Astrocyte (in vitro differentiated cells and primary cell): ENCODE results near the gene TUSC7. TPM values are rescaled to one million over a fixed set of nuclear protein-coding genes. Genes with fewer than 3 reads are reported as not detected.

Experiments
- DNase-seq: peaks from one replicate; pipeline ENCODE4 v3.0.0-alpha.2; 2010; ENCODE audit warnings: low read depth
- FAIRE-seq: peaks from 2 replicates; lab custom pipeline; 2011; peaks lifted over from hg19 to GRCh38; lab: Jason Lieb, UNC
- H2AFZ ChIP-seq: 2 replicates; pipeline ENCODE4 v1.6.0; 2012; ENCODE audit warnings: low read depth, low read length, inconsistent platforms
- H3K27ac ChIP-seq: 2 replicates; pipeline ENCODE4 v1.5.1; 2011; ENCODE audit warnings: low read depth, low read length, inconsistent platforms
- H3K27me3 ChIP-seq: 2 replicates; pipeline ENCODE4 v1.6.0; 2011; ENCODE audit warnings: low read length, inconsistent platforms; ENCODE audit not compliant: insufficient read depth
- H3K36me3 ChIP-seq: 2 replicates; pipeline ENCODE4 v1.5.1; 2011; ENCODE audit warnings: low read length, inconsistent platforms; ENCODE audit not compliant: insufficient read depth
- H3K4me1 ChIP-seq: 2 replicates; pipeline ENCODE4 v1.5.1; 2011; ENCODE audit warnings: low read length, inconsistent platforms; ENCODE audit not compliant: insufficient read depth
- H3K4me2 ChIP-seq: 2 replicates; pipeline ENCODE4 v1.6.0; 2012; ENCODE audit warnings: low read length, inconsistent platforms
- H3K4me3 ChIP-seq: 2 replicates; pipeline ENCODE4 v1.5.1; 2011; ENCODE audit warnings: low read depth, mild to moderate bottlenecking, low read length, inconsistent platforms; ENCODE audit not compliant: insufficient read depth
- H3K79me2 ChIP-seq: 2 replicates; pipeline ENCODE4 v1.6.0; 2012; ENCODE audit warnings: mild to moderate bottlenecking, low read length, inconsistent platforms; ENCODE audit not compliant: insufficient read depth
- H3K9ac ChIP-seq: 2 replicates; pipeline ENCODE4 v1.6.0; 2012; ENCODE audit warnings: mild to moderate bottlenecking, low read length, inconsistent platforms
- H3K9me3 ChIP-seq: 2 replicates; pipeline ENCODE4 v1.5.1; 2012; ENCODE audit warnings: low read depth, mild to moderate bottlenecking, low read length, inconsistent platforms; ENCODE audit not compliant: insufficient read depth
- H4K20me1 ChIP-seq: 2 replicates; pipeline ENCODE4 v1.6.0; 2012; ENCODE audit warnings: low read length, inconsistent platforms; ENCODE audit not compliant: insufficient read depth
- H3K27ac Mint-ChIP-seq: one replicate; pipeline ENCODE4 v1.8.0; 2021; ENCODE audit warnings: mild to moderate bottlenecking, mixed read lengths; ENCODE audit not compliant: unreplicated experiment
- H3K27me3 Mint-ChIP-seq: one replicate; pipeline ENCODE4 v1.8.0; 2021; ENCODE audit warnings: low read depth, mixed read lengths; ENCODE audit not compliant: unreplicated experiment
- H3K36me3 Mint-ChIP-seq: one replicate; pipeline ENCODE4 v1.8.0; 2021; ENCODE audit warnings: low read depth, mixed read lengths; ENCODE audit not compliant: unreplicated experiment
- H3K4me1 Mint-ChIP-seq: one replicate; pipeline ENCODE4 v1.8.0; 2021; ENCODE audit warnings: low read depth, mixed read lengths; ENCODE audit not compliant: unreplicated experiment
- H3K4me3 Mint-ChIP-seq: one replicate; pipeline ENCODE4 v1.8.0; 2021; ENCODE audit warnings: mild to moderate bottlenecking, moderate library complexity, mixed read lengths; ENCODE audit not compliant: unreplicated experiment
- H3K9me3 Mint-ChIP-seq: one replicate; pipeline ENCODE4 v1.8.0; 2021; ENCODE audit warnings: mild to moderate bottlenecking, mixed read lengths; ENCODE audit not compliant: unreplicated experiment
- EZH2 ChIP-seq: IDR thresholded peaks from 2 replicates; pipeline ENCODE4 v1.6.1; 2012; ENCODE audit warnings: mild to moderate bottlenecking, low read length, inconsistent platforms; ENCODE audit not compliant: insufficient read depth
- total RNA-seq: library from RNA; stranded (reverse); gene quantifications from 2 replicates; pipeline ENCODE4 v1.2.1, GENCODE V29; 2021
- TF ChIP-seq, protein P1 (sequence below): IDR thresholded peaks from 2 replicates; pipeline ENCODE4 v1.5.1; 2011; ENCODE audit warnings: low read depth, mild to moderate bottlenecking, inconsistent platforms, low read length, moderate library complexity; ENCODE audit not compliant: insufficient read depth

The TUSC7 gene
- total RNA-seq, 1 donor from 2014 or later, result not detected

DNA sequence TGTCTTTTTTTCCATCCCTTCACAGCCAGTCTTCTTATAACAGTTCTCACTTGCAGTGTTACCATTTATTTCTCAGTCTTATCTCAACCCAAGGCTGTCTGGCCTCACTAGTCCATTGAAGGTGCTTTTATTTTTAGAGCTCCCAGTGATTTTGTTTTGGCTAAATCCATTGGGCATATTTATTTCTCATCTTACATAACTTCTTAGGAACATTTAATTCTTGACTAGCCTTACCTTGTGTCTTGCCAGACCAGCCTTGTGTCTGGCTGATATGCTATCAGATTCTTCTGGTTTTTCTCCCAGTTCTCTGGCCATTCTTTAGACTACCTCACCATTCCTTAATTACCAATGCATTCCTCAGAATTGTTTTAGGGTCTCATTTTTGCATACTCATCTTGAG lies 42.3 kb upstream of the TUSC7 start:
- Histone ChIP-seq H3K27me3 (no peaks in the 10 kb centered on the region), H3K4me1 (no peaks in the 10 kb centered on the region), H4K20me1 (no peaks in the 10 kb centered on the region), H3K79me2 (no peaks in the 10 kb centered on the region), H3K9me3 (no peaks in the 10 kb centered on the region), H3K9ac (no peak overlapping the region), H2AFZ (no peak overlapping the region), H3K4me2 (no peak overlapping the region), H3K27ac (no peak overlapping the region), H3K36me3 (no peaks in the 10 kb centered on the region), H3K4me3 (no peak overlapping the region)
- Mint-ChIP-seq H3K4me3 (no peak overlapping the region), H3K27ac (no peak overlapping the region), H3K36me3 (no peaks in the 10 kb centered on the region), H3K4me1 (peaks cover 3% of the 10 kb centered on the region), H3K27me3 (no peaks in the 10 kb centered on the region), H3K9me3 (no peaks in the 10 kb centered on the region)
- FAIRE-seq (no peak), DNase-seq (peak; percentile 0)
- no peak for TF ChIP-seq EZH2
- TF ChIP-seq, protein P1, sequence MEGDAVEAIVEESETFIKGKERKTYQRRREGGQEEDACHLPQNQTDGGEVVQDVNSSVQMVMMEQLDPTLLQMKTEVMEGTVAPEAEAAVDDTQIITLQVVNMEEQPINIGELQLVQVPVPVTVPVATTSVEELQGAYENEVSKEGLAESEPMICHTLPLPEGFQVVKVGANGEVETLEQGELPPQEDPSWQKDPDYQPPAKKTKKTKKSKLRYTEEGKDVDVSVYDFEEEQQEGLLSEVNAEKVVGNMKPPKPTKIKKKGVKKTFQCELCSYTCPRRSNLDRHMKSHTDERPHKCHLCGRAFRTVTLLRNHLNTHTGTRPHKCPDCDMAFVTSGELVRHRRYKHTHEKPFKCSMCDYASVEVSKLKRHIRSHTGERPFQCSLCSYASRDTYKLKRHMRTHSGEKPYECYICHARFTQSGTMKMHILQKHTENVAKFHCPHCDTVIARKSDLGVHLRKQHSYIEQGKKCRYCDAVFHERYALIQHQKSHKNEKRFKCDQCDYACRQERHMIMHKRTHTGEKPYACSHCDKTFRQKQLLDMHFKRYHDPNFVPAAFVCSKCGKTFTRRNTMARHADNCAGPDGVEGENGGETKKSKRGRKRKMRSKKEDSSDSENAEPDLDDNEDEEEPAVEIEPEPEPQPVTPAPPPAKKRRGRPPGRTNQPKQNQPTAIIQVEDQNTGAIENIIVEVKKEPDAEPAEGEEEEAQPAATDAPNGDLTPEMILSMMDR, result no peak

DNA sequence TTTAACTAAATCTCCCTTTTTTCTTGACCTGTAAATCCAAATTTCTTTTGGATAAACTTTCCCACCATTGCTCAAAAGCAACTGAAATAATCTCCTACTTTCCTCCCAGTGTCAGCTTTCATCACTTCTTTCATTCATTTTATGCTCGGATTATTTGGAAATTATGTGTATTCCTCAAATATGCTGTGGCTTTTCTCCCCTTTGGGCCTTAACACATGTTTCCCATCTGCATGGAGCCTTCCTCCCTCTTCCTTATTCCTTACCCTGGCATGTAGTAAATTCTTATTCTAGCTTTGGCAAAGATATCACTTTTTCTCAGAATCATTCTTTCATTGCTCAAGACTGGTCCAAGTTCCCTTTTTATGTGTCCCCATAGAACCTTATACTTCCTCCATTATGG lies 41.8 kb upstream of the TUSC7 start:
- Mint-ChIP-seq H3K4me1 (peaks cover 3% of the 10 kb centered on the region), H3K9me3 (no peaks in the 10 kb centered on the region), H3K4me3 (no peak overlapping the region), H3K27ac (no peak overlapping the region), H3K27me3 (no peaks in the 10 kb centered on the region), H3K36me3 (no peaks in the 10 kb centered on the region)
- Histone ChIP-seq H2AFZ (no peak overlapping the region), H3K27me3 (no peaks in the 10 kb centered on the region), H3K79me2 (no peaks in the 10 kb centered on the region), H3K36me3 (no peaks in the 10 kb centered on the region), H3K9me3 (no peaks in the 10 kb centered on the region), H3K4me3 (no peak overlapping the region), H3K27ac (no peak overlapping the region), H3K9ac (no peak overlapping the region), H3K4me1 (no peaks in the 10 kb centered on the region), H3K4me2 (no peak overlapping the region), H4K20me1 (no peaks in the 10 kb centered on the region)
- no peak for TF ChIP-seq EZH2
- TF ChIP-seq, protein P1, result no peak
- FAIRE-seq (no peak), DNase-seq (no peak)

DNA sequence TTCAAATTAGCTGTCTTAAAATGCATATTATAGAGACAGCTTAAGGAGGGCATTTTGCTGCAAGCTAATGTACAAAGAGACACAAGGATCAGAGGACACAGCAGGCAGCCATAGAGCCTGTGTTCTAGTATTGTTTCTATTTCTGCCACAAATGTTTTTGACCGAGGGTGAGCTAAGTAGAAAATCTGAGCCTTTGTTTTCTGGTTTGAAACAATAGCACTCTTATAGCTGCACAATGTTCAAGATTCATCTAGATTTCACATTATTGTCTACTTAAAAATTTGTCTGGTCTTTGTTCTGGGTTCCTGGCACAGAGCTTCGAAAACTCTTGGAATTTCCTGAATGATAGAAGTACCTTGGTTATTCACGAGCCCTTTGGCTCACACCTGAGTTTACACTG lies 40.0 kb upstream of the TUSC7 start:
- no peak overlapping the region for H2AFZ ChIP-seq
- no peak for FAIRE-seq
- H3K9me3 ChIP-seq, result no peaks in the 10 kb centered on the region
- H3K36me3 ChIP-seq, result no peaks in the 10 kb centered on the region
- no peaks in the 10 kb centered on the region for H3K27me3 ChIP-seq
- no peak overlapping the region for H3K4me3 ChIP-seq
- H3K9ac ChIP-seq, result no peak overlapping the region
- no peak overlapping the region for H3K27ac ChIP-seq
- DNase-seq, result no peak
- H3K9me3 Mint-ChIP-seq, result no peaks in the 10 kb centered on the region
- H3K4me1 ChIP-seq, result no peaks in the 10 kb centered on the region
- H3K4me2 ChIP-seq, result no peak overlapping the region
- no peak overlapping the region for H3K4me3 Mint-ChIP-seq
- H3K4me1 Mint-ChIP-seq, result no peaks in the 10 kb centered on the region
- no peaks in the 10 kb centered on the region for H3K27me3 Mint-ChIP-seq
- no peaks in the 10 kb centered on the region for H4K20me1 ChIP-seq
- H3K27ac Mint-ChIP-seq, result no peak overlapping the region
- no peaks in the 10 kb centered on the region for H3K36me3 Mint-ChIP-seq
- TF ChIP-seq, protein P1, result no peak
- no peak for TF ChIP-seq EZH2
- H3K79me2 ChIP-seq, result no peaks in the 10 kb centered on the region
